ENCODE data around the gene ACHE.

GRCh38 chr7:100894860-100895700 is 608 bp downstream of the ACHE start:
- TF ChIP-seq EZH2 (IDR thresholded peaks at IDR 0.05) (no peak), POLR2AphosphoS5 (IDR thresholded peaks at IDR 0.05; ENCODE audit: borderline replicate concordance, low read depth, low read length) (no peak)

Data from SK-N-MC (cell line).